ENCODE measurements around the gene NXT1.
"Not testable (repeated sequence)": the region's sequence is repeated elsewhere in the genome, so short reads cannot be mapped to it uniquely, and the experiment has no call there.

Gene NXT1

GRCh38 chr20:23331450-23332350, 18.9 kb upstream of the NXT1 start:
- peak; percentile 5 for DNase-seq

GRCh38 chr20:23332467-23332866, 18.1 kb upstream of the NXT1 start:
- DNase-seq = no peak

GRCh38 chr20:23334111-23334510, 16.5 kb upstream of the NXT1 start:
- no peak for DNase-seq

DNA sequence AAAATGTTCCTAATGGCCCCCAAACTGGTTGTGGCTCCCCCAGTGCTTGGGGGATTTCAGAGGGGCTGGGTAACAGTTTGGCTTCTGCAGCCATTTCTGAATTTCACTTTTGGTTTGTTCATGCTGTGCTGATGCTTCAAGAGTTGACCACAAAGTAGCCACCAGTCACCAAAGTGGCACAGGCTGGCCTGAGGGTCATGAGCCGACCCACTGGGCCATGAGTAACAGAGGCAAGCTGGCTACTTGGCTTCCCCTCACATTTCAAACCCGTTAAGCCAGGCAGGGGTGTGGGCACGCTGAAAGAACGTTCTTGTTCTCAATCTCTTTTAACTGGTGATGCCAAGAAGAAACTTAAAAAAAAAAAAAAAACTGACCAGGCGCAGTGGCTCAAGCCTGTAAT, 15.1 kb upstream of the NXT1 start:
- DNase-seq = no peak

- DNase-seq = no peak
Observed at GRCh38 chr20:23336476-23336875, 14.1 kb upstream of the NXT1 start.

DNA sequence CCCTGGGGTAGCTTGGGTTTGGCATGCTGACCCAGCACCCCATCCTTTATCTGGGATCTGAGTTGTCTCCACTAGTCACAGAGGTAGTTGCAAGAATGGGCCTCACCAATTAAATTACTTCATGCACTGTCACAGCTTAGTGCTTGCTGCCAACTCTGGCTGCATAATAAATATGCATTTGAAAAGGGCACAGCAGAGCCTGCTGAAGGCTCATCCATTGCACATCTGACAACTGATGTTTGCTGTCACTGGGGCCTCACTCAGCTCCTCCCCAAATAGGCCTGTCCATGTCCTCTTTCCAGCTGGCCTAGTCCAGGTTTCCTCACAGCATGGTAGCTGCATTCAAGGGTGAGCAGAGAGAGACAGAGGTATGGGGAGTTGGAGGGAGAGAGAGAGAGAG, 13.3 kb upstream of the NXT1 start:
- no peak for DNase-seq

DNA sequence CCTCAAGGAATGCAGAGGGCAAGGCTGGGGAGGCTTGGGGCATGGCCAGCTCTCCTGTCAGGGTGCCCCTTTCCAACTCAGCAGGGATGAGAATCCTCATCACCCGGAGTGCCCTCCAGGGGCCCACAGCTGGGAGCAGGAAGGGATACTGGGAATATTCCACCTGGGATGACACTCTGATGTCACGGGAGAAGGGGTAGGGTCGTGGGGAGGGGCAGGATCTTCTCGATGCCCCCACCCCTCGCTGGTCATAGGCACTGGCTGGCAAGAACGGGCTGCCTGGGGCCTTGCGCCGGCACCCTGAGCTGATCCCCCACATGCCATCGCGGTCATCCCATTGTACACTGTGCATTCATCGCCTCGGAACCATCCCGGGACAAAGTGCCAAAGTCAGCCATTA, 10.6 kb upstream of the NXT1 start:
- no peak for DNase-seq

- DNase-seq = peak; percentile 63
Observed at GRCh38 chr20:23340524-23340923, 10.1 kb upstream of the NXT1 start.

GRCh38 chr20:23341073-23341472, 9.5 kb upstream of the NXT1 start:
- no peak for DNase-seq

- DNase-seq = no peak
Observed at GRCh38 chr20:23343590-23343989, 7.0 kb upstream of the NXT1 start.

GRCh38 chr20:23344336-23344735, 6.3 kb upstream of the NXT1 start:
- DNase-seq = no peak

GRCh38 chr20:23346002-23346401, 4.6 kb upstream of the NXT1 start:
- no peak for DNase-seq

DNA sequence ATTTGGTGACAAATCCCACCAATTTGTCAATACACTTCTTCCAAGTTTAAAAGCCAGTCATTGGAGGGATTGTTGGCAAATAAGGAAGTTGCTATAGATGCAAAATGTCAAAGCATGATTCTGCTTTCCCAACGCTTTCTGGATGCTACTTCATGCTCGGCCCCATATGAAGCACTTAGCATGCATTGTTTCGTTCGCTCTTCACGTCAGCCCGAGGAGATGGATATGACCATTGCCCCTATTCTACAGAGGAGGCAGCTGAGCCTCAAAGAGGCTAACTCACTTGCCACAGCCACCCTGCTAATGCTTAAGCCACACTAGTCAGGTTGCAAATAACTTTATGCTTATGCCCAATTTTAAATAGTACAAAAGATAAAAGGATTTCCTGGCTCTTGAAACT, 2.8 kb upstream of the NXT1 start:
- DNase-seq = no peak

GRCh38 chr20:23348510-23348909, 2.1 kb upstream of the NXT1 start:
- not testable (repeated sequence) for DNase-seq

GRCh38 chr20:23349338-23350195, 1.0 kb upstream of the NXT1 start:
- peak; percentile 87 for DNase-seq

DNA sequence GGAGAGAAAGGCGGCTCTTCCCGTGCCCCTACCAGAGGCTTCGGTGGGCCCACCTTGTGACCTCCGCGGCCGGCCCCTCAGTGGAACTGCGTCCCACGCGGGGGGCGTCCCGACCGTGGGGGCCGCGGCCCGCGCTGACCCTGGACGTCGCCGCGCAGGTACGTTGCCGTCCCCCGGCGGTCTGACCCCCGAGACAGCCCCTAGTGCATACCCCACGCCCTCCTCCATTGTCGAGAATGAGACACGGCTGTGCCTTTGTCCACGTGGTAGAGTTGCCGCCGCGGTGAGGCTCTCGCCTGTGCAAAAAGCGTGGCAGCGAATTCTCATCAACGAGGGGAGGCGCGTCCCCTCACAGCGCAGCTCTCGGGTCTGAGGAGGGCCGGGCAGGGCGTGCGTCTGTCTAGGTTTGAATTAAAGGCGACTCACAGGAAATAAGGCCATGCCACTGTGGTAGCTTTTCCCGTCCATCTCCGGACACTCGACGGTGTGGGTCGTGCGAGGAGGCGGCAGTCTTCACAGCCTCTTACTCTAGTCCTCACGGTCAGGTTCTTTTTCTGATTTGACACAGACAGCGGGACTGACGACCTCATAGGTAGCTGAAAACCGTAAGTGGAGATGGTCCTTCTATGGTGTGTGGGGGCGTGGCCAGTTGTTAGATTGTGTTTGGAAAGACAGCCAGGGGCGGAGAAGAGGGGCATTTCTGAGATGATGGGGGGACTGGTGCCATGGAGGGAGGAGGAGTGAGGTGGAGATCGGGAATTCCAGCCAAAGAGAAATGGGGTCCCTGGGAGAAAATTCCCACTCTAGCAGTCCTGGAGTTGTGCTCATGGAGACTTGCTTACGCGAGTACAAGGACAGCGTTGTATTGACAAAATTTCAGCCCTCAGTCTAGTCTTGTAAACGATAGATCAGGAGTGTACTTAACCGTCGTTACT, 580 bp downstream of the NXT1 start:
- peak; percentile 49 for DNase-seq

GRCh38 chr20:23356203-23356602, 5.6 kb downstream of the NXT1 start:
- DNase-seq = no peak

GRCh38 chr20:23357767-23358562, 7.4 kb downstream of the NXT1 start:
- peak; percentile 100 for DNase-seq

- DNase-seq = no peak
Observed at GRCh38 chr20:23358563-23358906, 7.9 kb downstream of the NXT1 start.

- no peak for DNase-seq
Observed at GRCh38 chr20:23358923-23359593, 8.5 kb downstream of the NXT1 start.

GRCh38 chr20:23360531-23360930, 9.9 kb downstream of the NXT1 start:
- DNase-seq = no peak
